NCI-H510A (cell line): ENCODE data around the gene ACIN1.
"Not testable (repeated sequence)": the region's sequence is repeated elsewhere in the genome, so short reads cannot be mapped to it uniquely, and the experiment has no call there.

Experiments used
- DNase-seq: peaks from one replicate; lab custom pipeline; 2025; lab: John Stamatoyannopoulos, UW

The ACIN1 gene

DNA sequence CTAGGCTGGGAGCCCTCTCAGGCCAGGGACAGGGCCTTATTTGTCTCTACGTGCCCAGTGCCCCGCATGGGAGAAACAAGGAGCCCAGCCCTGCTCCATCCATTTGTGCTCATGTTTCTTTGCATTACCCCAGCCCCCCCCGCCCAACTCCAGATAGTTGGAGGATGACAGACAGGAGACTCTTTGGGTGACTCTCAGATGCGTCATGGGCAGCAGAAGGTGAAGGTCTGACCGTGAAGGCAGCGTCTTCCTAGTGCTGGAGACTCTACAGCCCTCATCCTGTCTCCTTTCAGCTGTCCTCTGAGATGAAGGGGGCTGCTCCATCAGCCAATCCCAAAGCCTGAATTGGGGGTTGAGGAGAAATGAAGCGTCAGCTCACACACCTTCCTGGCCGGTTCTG, 53.2 kb downstream of the ACIN1 start:
- DNase-seq, result no peak

DNA sequence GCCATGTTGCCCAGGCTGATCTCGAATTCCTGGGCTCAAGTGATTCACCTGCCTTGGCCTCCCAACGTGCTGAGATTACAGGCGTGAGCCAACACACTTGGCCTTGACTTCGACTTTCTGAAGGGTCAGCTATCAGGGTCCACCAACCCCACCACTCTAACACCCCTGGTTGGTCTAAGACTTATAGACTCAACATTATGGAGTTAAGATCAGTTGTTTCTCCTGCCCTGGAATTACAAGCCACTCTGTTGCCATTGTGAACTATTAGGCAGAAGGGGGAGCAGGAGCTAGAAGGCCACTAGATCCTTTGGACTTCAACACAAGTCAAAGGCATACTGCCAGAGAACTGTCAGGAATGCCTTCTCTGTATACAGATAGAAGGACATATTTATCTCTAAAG, 54.8 kb downstream of the ACIN1 start:
- DNase-seq, result no peak

DNA sequence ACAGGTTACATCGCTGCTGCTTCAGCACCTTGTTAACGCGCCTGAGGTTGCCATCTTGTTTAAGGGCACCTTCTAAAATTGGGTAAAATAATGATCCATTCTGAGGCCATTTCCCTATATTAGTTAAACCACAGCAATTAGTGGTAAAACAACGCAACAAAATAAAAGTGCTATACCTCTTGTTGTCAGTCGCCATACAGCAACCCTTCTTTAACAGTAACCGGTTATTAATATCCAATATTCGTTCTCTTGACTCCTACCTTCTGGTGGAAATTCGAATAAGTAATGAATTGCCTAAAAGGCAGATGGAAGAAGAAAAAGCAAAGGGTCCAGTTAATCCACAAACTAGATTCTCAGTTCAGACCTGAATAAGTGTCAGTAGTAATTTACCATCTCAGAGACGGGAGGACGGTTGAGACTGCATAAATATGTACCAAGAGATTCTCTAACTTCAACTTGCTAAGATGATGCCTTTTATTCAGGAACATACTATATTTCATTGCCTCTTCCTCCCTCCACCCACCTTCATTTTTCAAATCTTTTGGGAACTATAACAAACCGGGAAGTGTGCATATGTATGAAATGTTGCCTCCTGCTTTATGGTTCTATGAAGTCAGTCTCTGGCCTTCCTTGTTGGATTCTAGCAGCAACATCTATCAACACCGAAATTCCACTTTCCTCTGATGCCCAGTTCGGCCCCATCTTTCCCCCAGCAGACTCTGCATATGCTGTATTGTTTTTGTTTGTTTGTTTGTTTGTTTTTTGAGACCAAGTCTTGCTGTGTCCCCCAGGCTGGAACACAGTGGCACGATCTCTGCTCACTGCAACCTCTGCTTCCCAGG, 59.4 kb downstream of the ACIN1 start:
- no peak for DNase-seq

DNA sequence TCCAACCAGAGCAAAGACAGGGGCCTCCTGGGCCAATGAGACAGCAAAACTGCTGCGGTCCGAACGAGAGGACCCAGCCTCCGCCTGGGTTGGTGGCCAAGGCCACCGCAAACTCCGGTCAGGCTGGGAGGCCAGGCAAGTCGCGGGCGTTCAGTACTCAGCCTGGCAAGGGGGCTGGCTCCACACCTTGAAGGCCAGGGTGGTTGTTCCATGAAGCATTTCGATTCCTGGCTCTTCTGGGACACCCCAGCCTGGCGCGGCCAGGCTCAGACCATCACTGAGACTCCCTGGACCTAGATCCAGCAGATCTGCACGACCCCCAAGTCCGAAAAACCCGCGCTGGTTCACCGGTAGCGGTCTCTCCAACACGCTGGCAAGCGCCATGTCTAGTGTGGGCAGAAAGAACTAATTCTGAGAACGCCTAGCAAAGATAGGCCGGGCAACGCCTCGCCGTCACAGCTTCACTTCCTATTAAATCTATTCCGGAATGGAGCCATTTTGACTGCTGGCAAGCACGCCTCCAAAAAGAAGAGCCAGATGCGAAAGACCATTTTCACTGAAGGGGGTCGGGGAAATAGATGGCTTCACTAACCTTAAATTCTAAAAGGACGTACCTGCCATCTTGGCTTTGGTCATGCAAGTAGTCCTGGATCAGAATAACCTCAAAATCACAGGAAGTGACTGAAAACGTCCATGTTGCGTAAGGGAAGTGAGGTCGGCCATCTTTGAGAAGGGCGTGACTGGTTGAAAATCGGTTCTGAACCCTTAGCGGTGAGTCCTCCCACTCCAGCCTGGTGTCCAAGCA, 60.2 kb downstream of the ACIN1 start, which contains the start of gene PSMB5:
Gene PSMB5, minus strand, starts transcription at position 403 of the 805 bp plus-strand sequence. Its CDS starts 19 bp downstream, at position 384.
- no peak for DNase-seq

DNA sequence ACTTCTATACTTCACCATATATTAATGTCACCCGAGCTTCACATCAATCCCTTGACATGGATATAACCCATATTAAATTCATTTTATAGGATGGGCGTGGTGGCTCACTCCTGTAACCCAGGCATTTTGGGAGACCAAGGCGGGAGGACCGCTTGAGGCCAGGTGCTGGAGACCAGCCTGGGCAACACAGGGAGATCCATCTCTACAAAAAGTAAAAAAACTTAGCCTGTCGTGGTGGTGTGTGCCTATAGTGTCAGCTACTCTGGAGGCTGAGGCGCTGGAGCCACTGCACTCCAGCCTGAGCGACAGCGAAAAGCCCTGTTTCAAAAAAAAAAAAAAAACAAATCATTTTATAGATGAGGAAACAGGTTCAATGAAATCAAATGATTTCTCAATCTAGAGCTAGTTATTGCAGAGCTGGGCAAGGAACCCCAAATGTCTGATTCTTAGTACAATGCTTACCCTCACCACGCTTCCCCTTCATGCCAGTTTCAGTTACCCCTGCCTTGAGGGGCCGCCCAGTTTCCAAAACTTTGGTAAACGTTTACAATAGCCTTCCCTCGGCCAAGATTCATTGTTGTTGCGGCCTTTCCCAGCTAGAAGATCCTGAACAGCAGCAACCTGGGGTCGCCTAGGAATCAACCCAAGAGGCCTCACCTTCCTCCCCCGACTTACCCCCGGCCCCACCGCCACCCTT, 61.0 kb downstream of the ACIN1 start:
- no peak for DNase-seq

DNA sequence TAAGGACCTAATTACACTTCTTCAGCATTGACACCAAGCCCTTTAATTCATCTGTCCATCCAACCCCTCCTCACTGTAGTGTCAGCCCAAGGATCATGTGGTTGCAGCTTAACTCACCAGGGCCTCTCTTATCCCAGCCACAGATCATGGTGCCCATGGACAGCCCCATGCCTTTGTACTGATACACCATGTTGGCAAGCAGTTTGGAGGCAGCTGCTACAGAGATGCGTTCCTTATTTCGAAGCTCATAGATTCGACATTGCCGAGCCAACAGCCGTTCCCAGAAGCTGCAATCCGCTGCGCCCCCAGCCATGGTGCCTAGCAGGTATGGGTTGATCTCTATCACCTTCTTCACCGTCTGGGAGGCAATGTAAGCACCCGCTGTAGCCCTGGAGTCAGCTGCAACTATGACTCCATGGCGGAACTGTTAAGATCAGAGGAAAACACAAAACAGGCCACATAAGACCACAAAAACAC, 61.6 kb downstream of the ACIN1 start:
- DNase-seq, result no peak

DNA sequence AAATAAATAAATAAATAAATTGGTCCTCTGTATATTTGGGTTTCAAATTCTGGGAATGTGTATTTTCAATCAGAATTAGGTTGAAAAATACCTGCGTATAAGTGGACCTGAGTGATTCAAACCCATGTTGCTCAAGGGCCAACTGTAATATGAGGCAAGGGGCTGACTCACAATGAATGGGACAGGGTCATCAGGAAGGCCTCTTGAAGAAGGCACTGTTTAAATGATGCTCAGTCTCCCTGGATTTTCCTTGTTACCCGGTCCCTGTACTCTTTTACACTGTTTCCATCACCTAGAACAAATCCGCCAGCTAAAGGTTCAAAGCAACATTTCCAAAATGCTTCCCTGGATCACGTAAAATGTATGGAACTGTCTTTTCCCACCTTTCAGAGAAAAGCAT, 64.0 kb downstream of the ACIN1 start:
- no peak for DNase-seq

DNA sequence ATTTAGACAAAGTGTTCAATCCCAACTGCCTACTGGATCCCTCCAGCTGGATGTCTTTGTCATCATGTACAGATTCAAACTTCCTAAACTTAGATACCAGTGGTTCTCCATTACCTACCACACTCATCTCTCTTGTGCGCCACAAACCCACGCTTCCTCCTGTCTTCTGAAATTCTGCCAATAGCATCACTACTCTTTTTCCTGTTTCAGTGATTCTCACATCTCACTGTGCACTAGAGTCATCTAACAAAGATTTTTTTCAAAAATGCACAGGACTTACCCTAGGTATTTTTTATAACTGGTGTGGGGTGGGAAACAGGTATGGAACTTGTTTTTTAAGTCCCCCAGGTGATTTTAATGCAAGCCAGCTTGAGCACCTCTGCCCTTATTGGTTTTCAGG, 66.1 kb downstream of the ACIN1 start:
- DNase-seq, result no peak

DNA sequence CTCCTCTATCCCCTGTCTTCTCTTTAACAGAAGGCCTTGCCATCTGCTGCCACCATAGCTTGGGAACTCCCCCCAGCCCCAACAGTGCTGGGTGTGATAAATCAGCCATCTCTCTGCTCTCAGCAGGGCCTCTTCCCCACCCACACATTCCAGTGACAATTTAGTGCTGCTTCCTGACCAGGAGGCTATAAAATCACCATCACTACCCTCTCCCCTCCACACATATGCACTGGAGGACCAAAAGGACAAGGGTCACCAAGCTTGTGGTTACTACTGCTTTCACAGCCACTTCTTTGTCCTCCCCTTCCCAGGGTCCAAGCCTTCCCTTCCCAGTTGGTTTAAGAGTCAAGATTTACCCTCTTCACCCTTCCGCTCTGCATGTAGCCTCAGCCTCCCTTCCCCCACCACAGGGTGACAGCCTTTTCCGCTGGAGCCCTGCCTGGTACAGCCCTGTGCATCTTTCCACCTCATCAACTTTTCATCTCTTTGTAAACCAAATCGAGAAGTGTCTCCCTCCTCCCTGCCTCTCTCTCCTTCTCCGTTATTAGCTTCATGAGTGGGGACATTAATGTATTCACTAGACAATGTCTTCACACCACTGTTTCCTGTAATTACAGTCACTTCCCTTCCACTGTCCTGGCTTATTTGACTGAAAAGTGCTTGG, 69.7 kb downstream of the ACIN1 start:
- DNase-seq, result no peak

DNA sequence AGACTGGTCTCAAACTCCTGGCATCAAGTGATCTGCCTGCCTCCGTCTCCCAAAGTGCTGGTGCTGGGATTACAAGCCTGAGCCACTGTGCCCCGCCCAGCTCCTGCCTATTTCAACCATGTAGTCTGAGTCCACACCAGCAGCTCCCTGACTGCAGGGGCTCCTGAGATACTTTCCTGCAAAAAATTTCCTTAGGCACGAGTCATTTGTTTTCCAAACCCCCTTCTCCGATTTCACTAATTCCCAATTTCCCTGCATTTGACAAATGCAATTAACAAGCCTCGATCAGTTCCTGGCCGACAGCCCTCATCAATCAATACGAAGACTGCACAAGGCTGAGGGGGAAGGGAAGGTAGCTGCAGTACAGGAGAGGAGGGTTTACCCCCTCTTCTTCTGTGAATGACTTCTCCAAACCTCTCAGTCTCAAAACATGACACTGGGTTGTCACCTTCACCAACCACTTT, 70.3 kb downstream of the ACIN1 start:
- no peak for DNase-seq

DNA sequence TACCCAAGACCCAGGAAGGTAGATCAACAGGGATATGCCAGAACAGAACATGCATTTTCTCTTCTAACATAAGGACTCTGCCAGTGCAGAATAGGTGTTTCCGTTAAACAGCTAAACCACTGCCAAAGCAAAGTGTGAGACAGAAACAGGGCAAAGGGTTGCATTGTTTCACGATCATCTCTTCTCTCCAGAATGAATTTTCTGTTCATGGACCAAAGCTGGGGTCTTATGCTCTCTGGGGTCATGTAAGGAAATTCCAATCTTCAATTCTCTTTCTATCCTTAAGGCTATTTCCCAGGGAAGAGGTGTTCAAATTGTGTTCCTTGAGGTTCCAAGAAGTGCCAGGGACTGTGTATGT, 71.2 kb downstream of the ACIN1 start:
- DNase-seq, result no peak

DNA sequence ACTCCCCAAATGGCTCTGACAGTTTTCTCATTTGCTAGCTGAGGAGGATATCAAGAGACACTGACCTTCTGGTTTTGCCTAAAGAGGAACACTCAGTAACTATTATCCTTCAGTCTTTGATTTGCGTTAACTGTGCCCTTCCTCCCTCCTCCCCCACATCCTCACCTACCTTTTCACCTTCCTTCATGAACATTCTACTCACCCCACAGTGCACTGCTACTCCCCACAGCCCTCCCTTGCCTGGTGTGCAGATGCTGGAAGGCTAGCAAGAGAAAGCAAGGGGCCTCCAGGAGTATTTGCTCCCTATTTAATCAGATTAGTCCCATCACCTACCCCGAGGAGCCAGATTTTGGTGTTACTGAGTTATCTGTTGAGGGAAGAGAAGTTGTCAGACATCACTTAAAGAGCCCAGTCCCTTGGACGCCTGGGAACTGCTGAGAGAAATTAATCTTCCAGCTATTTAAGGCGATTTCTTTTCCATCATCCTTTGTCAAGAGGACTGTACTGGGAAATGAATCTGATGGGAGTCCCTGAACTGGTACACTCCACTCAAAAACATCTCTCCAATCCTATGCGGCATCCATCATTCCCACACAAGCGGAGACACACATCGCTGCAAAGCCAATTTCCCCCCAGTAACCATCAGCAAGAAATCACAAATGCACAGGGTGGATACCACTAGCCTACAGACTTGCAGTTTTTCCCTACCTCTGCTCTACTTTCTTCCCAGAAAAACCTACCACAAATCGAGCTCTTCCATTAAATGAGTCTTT, 71.7 kb downstream of the ACIN1 start:
- no peak for DNase-seq

DNA sequence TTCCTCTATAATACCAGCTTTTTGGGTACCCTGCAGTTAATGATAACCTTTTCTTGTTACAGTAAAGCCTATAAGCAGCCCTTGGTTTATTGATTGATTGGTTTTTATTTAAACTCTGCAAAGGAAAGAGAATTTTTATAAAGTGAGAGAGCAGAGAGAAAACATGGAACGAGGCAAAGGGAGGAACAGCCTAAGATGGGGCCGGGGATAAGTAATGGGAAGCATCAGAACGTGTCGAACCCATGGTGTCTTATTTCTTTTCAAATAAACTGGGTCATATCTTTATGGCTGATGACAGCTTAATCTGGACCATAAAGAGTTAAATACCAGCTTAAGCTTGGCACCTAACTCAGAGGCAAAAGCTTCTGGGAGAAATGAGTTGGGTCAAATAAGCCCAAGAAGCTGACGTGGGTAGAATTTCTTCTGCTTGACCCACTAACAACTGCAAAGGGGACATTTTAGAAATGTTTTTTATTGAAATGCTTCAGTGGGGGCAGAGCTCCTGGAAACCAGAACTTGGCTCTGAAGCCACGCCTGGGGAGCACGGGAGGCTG, 73.0 kb downstream of the ACIN1 start:
- DNase-seq, result no peak

DNA sequence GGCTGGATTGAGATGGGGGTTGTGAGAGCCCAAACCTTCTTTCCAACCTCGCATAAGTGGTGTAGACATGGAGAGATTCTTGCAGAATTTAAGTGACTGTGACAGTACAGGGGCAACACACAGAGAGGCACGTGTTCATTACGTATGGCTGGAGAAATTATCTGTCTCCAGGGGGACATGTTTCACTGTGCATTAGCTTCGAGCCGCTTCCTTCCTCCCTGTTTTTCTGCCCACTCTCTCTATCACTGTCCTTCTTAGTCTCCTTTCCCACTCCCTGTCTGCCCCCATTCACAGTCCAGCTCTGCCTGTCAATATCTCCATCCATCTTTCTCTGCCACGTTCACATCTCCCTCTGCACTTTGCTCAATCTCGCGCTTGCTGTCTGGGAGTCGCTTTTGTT, 73.5 kb downstream of the ACIN1 start:
- DNase-seq, result no peak

DNA sequence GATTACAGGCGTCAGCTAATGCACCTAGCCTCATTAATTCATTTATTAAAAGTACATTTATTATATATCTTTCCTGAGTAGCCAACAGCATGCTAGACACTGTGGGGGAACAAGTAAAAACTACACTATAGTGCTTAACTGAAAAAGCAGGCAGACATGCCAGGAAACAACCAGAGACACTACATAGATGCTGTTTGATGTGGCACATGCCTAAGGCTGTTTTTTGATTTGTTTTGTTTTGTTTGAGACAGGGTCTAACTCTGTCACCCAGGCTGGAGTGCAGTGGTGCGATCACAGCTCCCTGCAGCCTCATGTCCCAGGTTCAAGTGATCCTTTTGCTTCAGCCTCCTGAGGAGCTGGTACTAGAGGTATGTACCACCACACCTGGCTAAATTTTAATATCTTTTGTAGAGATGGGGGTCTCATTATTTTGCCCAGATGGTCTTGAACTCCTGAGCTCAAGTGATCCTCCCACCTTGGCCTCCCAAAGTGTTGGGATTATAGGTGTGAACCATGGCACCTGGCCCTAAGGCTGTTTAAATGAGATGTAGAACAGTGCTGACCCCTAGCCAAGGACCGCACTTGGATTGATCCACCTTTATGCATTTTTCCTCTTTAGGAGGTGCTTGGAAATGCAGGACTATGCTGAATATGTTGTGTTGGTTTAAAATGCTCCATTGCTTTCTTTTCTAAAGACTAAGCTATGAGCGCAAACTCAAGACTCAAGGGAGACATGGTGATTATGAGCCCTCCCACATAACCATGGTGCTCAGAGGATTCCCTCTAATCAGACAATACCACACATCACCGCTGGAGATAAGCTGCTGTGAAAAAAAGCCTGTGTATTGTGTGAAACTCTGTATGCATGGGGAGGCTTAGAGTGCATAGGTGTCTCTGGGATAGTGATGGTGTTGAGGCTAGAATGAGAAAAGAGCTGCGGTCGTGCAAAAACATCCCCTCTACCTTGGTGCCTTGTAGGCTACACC, 74.5 kb downstream of the ACIN1 start:
- DNase-seq, result no peak

DNA sequence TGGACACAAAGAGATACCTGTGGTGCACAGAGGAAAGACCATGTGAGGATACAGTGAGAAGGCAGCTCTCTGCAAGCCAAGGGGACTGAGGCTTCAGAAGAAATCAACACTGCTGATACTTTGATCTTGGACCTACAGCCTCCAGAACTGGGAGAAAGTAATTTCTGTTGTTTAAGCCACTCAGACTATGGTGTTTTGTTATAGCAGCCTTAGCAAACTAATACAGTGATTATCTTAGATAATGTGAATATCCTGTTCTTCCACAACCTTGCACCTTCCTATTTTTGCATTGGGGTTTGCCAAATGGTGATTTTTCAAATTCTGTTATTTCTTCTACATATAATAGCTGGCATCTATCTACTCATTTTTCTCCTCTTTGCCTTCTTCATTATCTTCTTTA, 76.8 kb downstream of the ACIN1 start:
- DNase-seq, result no peak

DNA sequence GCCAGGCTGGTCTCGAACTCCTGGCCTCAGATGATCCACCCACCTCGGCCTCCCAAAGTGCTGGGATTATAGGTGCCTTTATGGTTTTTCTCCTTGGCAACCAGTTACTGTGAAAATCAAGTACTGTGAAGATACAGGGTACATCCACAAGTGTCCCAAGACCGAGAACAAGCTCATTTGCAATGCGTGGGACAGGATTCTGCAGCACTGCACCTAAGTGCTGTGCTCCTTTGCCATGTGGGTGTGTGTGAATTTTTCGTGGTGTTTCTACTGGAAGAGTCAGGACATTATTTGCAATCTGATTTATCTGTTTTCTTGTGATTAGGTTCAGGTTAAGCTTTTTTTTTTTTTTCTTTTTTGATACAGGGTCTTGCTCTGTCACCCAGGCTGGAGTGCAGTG, 77.8 kb downstream of the ACIN1 start:
- no peak for DNase-seq

DNA sequence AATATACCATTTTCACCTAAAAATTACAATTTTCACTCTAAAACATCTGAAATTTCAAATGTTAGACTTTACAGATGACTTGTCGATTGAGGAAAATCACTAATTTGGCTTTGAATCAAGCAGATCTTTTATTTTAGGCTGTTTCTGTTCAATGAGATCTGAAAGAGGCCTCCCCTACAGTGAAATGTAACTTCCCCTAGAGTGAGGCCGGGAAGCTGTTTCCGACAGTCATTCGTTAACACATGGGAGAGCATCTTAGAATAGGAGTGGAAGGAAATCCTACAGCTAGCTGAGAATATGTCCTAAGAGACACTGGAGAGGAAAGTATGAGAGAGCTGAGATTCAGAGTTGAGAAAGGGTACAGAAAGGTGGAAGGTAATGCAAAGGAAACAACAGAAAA, 79.3 kb downstream of the ACIN1 start:
- DNase-seq, result no peak

DNA sequence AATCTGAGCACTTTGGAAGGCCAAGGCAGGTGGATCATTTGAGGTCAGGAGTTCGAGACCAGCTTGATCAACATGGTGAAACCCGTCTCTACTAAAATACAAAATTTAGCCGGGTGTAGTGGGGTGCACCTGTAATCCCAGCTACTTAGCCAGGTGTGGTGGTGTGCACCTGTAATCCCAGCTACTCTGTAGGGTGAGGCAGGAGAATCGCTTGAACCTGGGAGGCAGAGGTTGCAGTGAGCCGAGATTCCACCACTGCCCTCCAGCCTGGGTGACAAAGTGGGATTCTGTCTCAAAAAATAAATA, 81.2 kb downstream of the ACIN1 start:
- not testable (repeated sequence) for DNase-seq
